ENCODE results near the gene CCDC88C.

DNA sequence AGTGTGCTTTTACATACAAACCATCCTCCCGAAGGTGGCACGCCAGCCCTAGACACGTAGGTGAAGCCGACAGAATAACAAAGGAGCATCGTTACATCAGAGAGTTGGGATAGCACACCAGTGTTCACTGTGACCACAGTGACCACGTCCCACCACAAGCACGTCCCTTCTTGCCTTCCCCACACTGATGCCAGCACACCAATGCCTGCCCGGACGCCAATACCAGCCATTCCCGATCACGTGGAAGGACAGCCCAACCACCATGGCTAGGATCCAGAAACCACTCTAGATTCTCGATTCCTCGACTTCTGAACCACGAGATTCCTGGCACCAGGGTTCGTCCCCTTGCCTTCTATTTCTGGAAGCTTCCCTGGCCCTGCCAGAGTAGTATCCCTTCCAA lies 125.1 kb downstream of the CCDC88C start:
- no peak for TF ChIP-seq CTCF (IDR thresholded peaks at IDR 0.05)
- no peak for TF ChIP-seq POLR2A (IDR thresholded peaks at IDR 0.05)
